GM12878 (cell line): Measurements from ENCODE around the gene PLOD3. TPM values are rescaled to one million over a fixed set of nuclear protein-coding genes. Genes with fewer than 3 reads are reported as not detected.

ENCODE experiments used
- microRNA-seq: library from miRNA; unstranded; fragments of <30 nt; microRNA quantifications from one replicate; pipeline ENCODE4, GENCODE V29; 2018
- polyA plus RNA-seq, 11 experiments: library from polyadenylated mRNA; depleted of rRNA in 4 of 11; unstranded in 6 of 11; stranded (reverse) in 5 of 11; fragments of >200 nt; fragmentation: Nextera tagmentation in 4 of 11; fragmentation: Illumina TruSeq in 1 of 11; extraction: Ambion mirVana in 4 of 11; extraction: Trizol in 1 of 11; gene quantifications; 1 replicate in 1 of 11; 2 replicates in 10 of 11; pipeline versions ENCODE4 v1.2.1 to v1.2.3, GENCODE V29; 2011 to 2016; ENCODE audit warnings: inconsistent platforms in 2 of 11, missing spikeins in 2 of 11, low read depth in 1 of 11
- small RNA-seq: library from RNA; depleted of rRNA; stranded (forward); fragments of <200 nt; gene quantifications from one replicate; pipeline ENCODE3, GENCODE V24; 2014
- total RNA-seq, 4 experiments: library from RNA; depleted of rRNA in 3 of 4; stranded (reverse); fragments of >200 nt in 3 of 4; fragmentation: Illumina TruSeq in 1 of 4; extraction: Trizol in 1 of 4; gene quantifications; 2 replicates each; pipeline versions ENCODE4 v1.2.1 to v1.2.3, GENCODE V29; 2013 to 2021

PLOD3 gene
- total and polyA plus RNA-seq, 10 of the 15 experiments (the other 5 are each of a cell fraction or from before 2014, with no cell fraction given), result 0.53 to 27.8 (median 15.1) TPM

Small RNA genes within 50 kb of the gene (microRNA-seq; reads per million reads assigned to microRNA genes)
- not detected for gene MIR4653

Small RNA genes within 50 kb of the gene (small RNA-seq; reads per million reads assigned to genes)
- 0.27 reads per million for gene MIR4653

Other genes with a start within 250 kb of the PLOD3 start
Only the 7 nearest of the 13 such genes appear.
- 89.4 and 103 TPM in 2 replicates for gene AP1S1, start 63.1 kb downstream of the PLOD3 start, total RNA-seq (2014; rRNA removed)
- 48.6 and 48.9 TPM in 2 replicates for gene AP1S1, start 63.1 kb downstream of the PLOD3 start, total RNA-seq (2014; rRNA removed; fragmentation: Illumina TruSeq; extraction: Trizol)
- 58.5 and 63.5 TPM in 2 replicates for gene AP1S1, start 63.1 kb downstream of the PLOD3 start, total RNA-seq (2021)
- gene AP1S1, start 63.1 kb downstream of the PLOD3 start, polyA plus RNA-seq (2011; rRNA removed), result 103 and 121 TPM in 2 replicates
- 59.2 and 61.3 TPM in 2 replicates for gene AP1S1, start 63.1 kb downstream of the PLOD3 start, polyA plus RNA-seq (2014; fragmentation: Illumina TruSeq; extraction: Trizol)
- 1 to 10 TPM; 2.5 to 7.9 TPM for gene AP1S1, start 63.1 kb downstream of the PLOD3 start, polyA plus RNA-seq (2014; fragmentation: Nextera tagmentation; extraction: Ambion mirVana)
- 101 and 115 TPM in 2 replicates for gene AP1S1, start 63.1 kb downstream of the PLOD3 start, polyA plus RNA-seq (2014; rRNA removed)
- gene AP1S1, start 63.1 kb downstream of the PLOD3 start, polyA plus RNA-seq (2016; fragmentation: Nextera tagmentation; extraction: Ambion mirVana), result 10 to 100 TPM; 26.3 to 30.7 TPM
- 0.11 TPM in 1 of 2 replicates, not detected in the other for gene VGF, start 52.0 kb downstream of the PLOD3 start, total RNA-seq (2014; rRNA removed)
- gene VGF, start 52.0 kb downstream of the PLOD3 start, total RNA-seq (2014; rRNA removed; fragmentation: Illumina TruSeq; extraction: Trizol), result 0.09 TPM in 1 of 2 replicates, not detected in the other
- gene VGF, start 52.0 kb downstream of the PLOD3 start, total RNA-seq (2021), result 0.11 and 0.23 TPM in 2 replicates
- gene VGF, start 52.0 kb downstream of the PLOD3 start, polyA plus RNA-seq (2011; rRNA removed), result not detected in 2 replicates
- not detected in 2 replicates for gene VGF, start 52.0 kb downstream of the PLOD3 start, polyA plus RNA-seq (2014; fragmentation: Illumina TruSeq; extraction: Trizol)
- gene VGF, start 52.0 kb downstream of the PLOD3 start, polyA plus RNA-seq (2014; fragmentation: Nextera tagmentation; extraction: Ambion mirVana), result not detected
- 0.20 TPM in 1 of 2 replicates, not detected in the other for gene VGF, start 52.0 kb downstream of the PLOD3 start, polyA plus RNA-seq (2014; rRNA removed)
- gene VGF, start 52.0 kb downstream of the PLOD3 start, polyA plus RNA-seq (2016; fragmentation: Nextera tagmentation; extraction: Ambion mirVana), result under 1 TPM; 0.09 to 0.25 TPM
- not detected in 2 replicates for gene NAT16, start 37.3 kb downstream of the PLOD3 start, total RNA-seq (2014; rRNA removed)
- gene NAT16, start 37.3 kb downstream of the PLOD3 start, total RNA-seq (2014; rRNA removed; fragmentation: Illumina TruSeq; extraction: Trizol), result not detected in 2 replicates
- gene NAT16, start 37.3 kb downstream of the PLOD3 start, total RNA-seq (2021), result not detected in 2 replicates
- gene NAT16, start 37.3 kb downstream of the PLOD3 start, polyA plus RNA-seq (2011; rRNA removed), result not detected in 2 replicates
- gene NAT16, start 37.3 kb downstream of the PLOD3 start, polyA plus RNA-seq (2014; fragmentation: Illumina TruSeq; extraction: Trizol), result not detected in 2 replicates
- gene NAT16, start 37.3 kb downstream of the PLOD3 start, polyA plus RNA-seq (2014; fragmentation: Nextera tagmentation; extraction: Ambion mirVana), result not detected
- not detected in 2 replicates for gene NAT16, start 37.3 kb downstream of the PLOD3 start, polyA plus RNA-seq (2014; rRNA removed)
- gene NAT16, start 37.3 kb downstream of the PLOD3 start, polyA plus RNA-seq (2016; fragmentation: Nextera tagmentation; extraction: Ambion mirVana), result not detected
- not detected in 2 replicates for gene MOGAT3, start 16.5 kb downstream of the PLOD3 start, total RNA-seq (2014; rRNA removed)
- not detected in 2 replicates for gene MOGAT3, start 16.5 kb downstream of the PLOD3 start, total RNA-seq (2014; rRNA removed; fragmentation: Illumina TruSeq; extraction: Trizol)
- gene MOGAT3, start 16.5 kb downstream of the PLOD3 start, total RNA-seq (2021), result not detected in 2 replicates
- gene MOGAT3, start 16.5 kb downstream of the PLOD3 start, polyA plus RNA-seq (2011; rRNA removed), result 0.11 TPM in 1 of 2 replicates, not detected in the other
- gene MOGAT3, start 16.5 kb downstream of the PLOD3 start, polyA plus RNA-seq (2014; fragmentation: Illumina TruSeq; extraction: Trizol), result not detected in 2 replicates
- not detected for gene MOGAT3, start 16.5 kb downstream of the PLOD3 start, polyA plus RNA-seq (2014; fragmentation: Nextera tagmentation; extraction: Ambion mirVana)
- not detected in 2 replicates for gene MOGAT3, start 16.5 kb downstream of the PLOD3 start, polyA plus RNA-seq (2014; rRNA removed)
- gene MOGAT3, start 16.5 kb downstream of the PLOD3 start, polyA plus RNA-seq (2016; fragmentation: Nextera tagmentation; extraction: Ambion mirVana), result not detected
- 78.6 and 79.2 TPM in 2 replicates for gene ZNHIT1, start 584 bp upstream of the PLOD3 start, total RNA-seq (2014; rRNA removed)
- 32.5 and 33.9 TPM in 2 replicates for gene ZNHIT1, start 584 bp upstream of the PLOD3 start, total RNA-seq (2014; rRNA removed; fragmentation: Illumina TruSeq; extraction: Trizol)
- 51.8 and 55.2 TPM in 2 replicates for gene ZNHIT1, start 584 bp upstream of the PLOD3 start, total RNA-seq (2021)
- 19.2 and 25.7 TPM in 2 replicates for gene ZNHIT1, start 584 bp upstream of the PLOD3 start, polyA plus RNA-seq (2011; rRNA removed)
- 7.6 and 30.2 TPM in 2 replicates for gene ZNHIT1, start 584 bp upstream of the PLOD3 start, polyA plus RNA-seq (2014; fragmentation: Illumina TruSeq; extraction: Trizol)
- gene ZNHIT1, start 584 bp upstream of the PLOD3 start, polyA plus RNA-seq (2014; fragmentation: Nextera tagmentation; extraction: Ambion mirVana), result 10 to 100 TPM in 1 of 2 experiments, 1 to 10 TPM in 1; 3.8 to 14.9 TPM
- gene ZNHIT1, start 584 bp upstream of the PLOD3 start, polyA plus RNA-seq (2014; rRNA removed), result 71.4 and 75.9 TPM in 2 replicates
- 10 to 100 TPM; 77.7 to 78.4 TPM for gene ZNHIT1, start 584 bp upstream of the PLOD3 start, polyA plus RNA-seq (2016; fragmentation: Nextera tagmentation; extraction: Ambion mirVana)
- 6.5 and 7.6 TPM in 2 replicates for gene CLDN15, start 20.2 kb upstream of the PLOD3 start, total RNA-seq (2014; rRNA removed)
- 3.8 and 4.7 TPM in 2 replicates for gene CLDN15, start 20.2 kb upstream of the PLOD3 start, total RNA-seq (2014; rRNA removed; fragmentation: Illumina TruSeq; extraction: Trizol)
- 8.3 and 8.7 TPM in 2 replicates for gene CLDN15, start 20.2 kb upstream of the PLOD3 start, total RNA-seq (2021)
- gene CLDN15, start 20.2 kb upstream of the PLOD3 start, polyA plus RNA-seq (2011; rRNA removed), result 7.5 and 10.0 TPM in 2 replicates
- 3.9 and 7.0 TPM in 2 replicates for gene CLDN15, start 20.2 kb upstream of the PLOD3 start, polyA plus RNA-seq (2014; fragmentation: Illumina TruSeq; extraction: Trizol)
- 1 to 10 TPM in 1 of 2 experiments, under 1 TPM in 1; 0.47 to 1.1 TPM for gene CLDN15, start 20.2 kb upstream of the PLOD3 start, polyA plus RNA-seq (2014; fragmentation: Nextera tagmentation; extraction: Ambion mirVana)
- 15.0 and 15.9 TPM in 2 replicates for gene CLDN15, start 20.2 kb upstream of the PLOD3 start, polyA plus RNA-seq (2014; rRNA removed)
- 1 to 10 TPM; 4.4 to 6.2 TPM for gene CLDN15, start 20.2 kb upstream of the PLOD3 start, polyA plus RNA-seq (2016; fragmentation: Nextera tagmentation; extraction: Ambion mirVana)
- 109 and 116 TPM in 2 replicates for gene FIS1, start 27.5 kb upstream of the PLOD3 start, total RNA-seq (2014; rRNA removed)
- 97.9 and 103 TPM in 2 replicates for gene FIS1, start 27.5 kb upstream of the PLOD3 start, total RNA-seq (2014; rRNA removed; fragmentation: Illumina TruSeq; extraction: Trizol)
- 104 and 110 TPM in 2 replicates for gene FIS1, start 27.5 kb upstream of the PLOD3 start, total RNA-seq (2021)
- gene FIS1, start 27.5 kb upstream of the PLOD3 start, polyA plus RNA-seq (2011; rRNA removed), result 66.1 and 95.5 TPM in 2 replicates
- gene FIS1, start 27.5 kb upstream of the PLOD3 start, polyA plus RNA-seq (2014; fragmentation: Illumina TruSeq; extraction: Trizol), result 52.1 and 105 TPM in 2 replicates
- gene FIS1, start 27.5 kb upstream of the PLOD3 start, polyA plus RNA-seq (2014; fragmentation: Nextera tagmentation; extraction: Ambion mirVana), result 10 to 100 TPM; 83.4 to 88.5 TPM
- gene FIS1, start 27.5 kb upstream of the PLOD3 start, polyA plus RNA-seq (2014; rRNA removed), result 127 and 141 TPM in 2 replicates
- gene FIS1, start 27.5 kb upstream of the PLOD3 start, polyA plus RNA-seq (2016; fragmentation: Nextera tagmentation; extraction: Ambion mirVana), result 100 to 1,000 TPM; 147 to 149 TPM